ENCODE data around the gene GTSF1L. TPM values are rescaled to one million over a fixed set of nuclear protein-coding genes. Genes with fewer than 3 reads are reported as not detected.
"Not testable (repeated sequence)": the region's sequence is repeated elsewhere in the genome, so short reads cannot be mapped to it uniquely, and the experiment has no call there.

Gene GTSF1L
- total RNA-seq, 4 donors from 2014 or later: not detected

- Histone ChIP-seq H3K4me3 (replicated peaks in 1 of 3) (no peak overlapping the region), H3K9me3 (no peaks in the 10 kb centered on the region), H3K27ac (no peak overlapping the region), H3K4me1 (no peaks in the 10 kb centered on the region), H3K27me3 (no peaks in the 10 kb centered on the region), H3K36me3 (no peaks in the 10 kb centered on the region)
- no peak for TF ChIP-seq CTCF (IDR thresholded peaks at IDR 0.05)
- no peak for TF ChIP-seq POLR2A (IDR thresholded peaks at IDR 0.05)
- 41 to 45% methylated on average over 2 to 9 of the region's 9 CpGs for WGBS, 2 donors
- intact Hi-C loops (cut with DNase I): no loop called here
- no peak for DNase-seq
Measured at GRCh38 chr20:43766917-43767316, 40.1 kb upstream of the GTSF1L start.

- no peak for DNase-seq
- no peak overlapping the region for H3K4me3 ChIP-seq (replicated peaks in 1 of 3)
- no peaks in the 10 kb centered on the region for H3K4me1 ChIP-seq
- no peaks in the 10 kb centered on the region for H3K27me3 ChIP-seq
- TF ChIP-seq CTCF (IDR thresholded peaks at IDR 0.05) (no peak), POLR2A (IDR thresholded peaks at IDR 0.05) (no peak)
- 48 to 54% methylated on average over 6 of the region's 6 CpGs for WGBS, 2 donors
- H3K36me3 ChIP-seq: no peaks in the 10 kb centered on the region
- H3K9me3 ChIP-seq: no peaks in the 10 kb centered on the region
- H3K27ac ChIP-seq: no peak overlapping the region
- intact Hi-C loops (cut with DNase I): no loop called here
Measured at GRCh38 chr20:43766385-43766784, 39.6 kb upstream of the GTSF1L start.

- WGBS, 2 donors: 49 to 60% methylated on average over 7 of the region's 7 CpGs
- no peaks in the 10 kb centered on the region for H3K4me1 ChIP-seq
Measured at GRCh38 chr20:43765916-43766315, 39.1 kb upstream of the GTSF1L start.

GRCh38 chr20:43762911-43763310, 36.1 kb upstream of the GTSF1L start:
- intact Hi-C loops (cut with DNase I): no loop called here
- TF ChIP-seq CTCF (IDR thresholded peaks at IDR 0.05) (no peak), POLR2A (IDR thresholded peaks at IDR 0.05) (no peak)
- H3K4me3 ChIP-seq (replicated peaks in 1 of 3): no peak overlapping the region
- H3K4me1 ChIP-seq: no peaks in the 10 kb centered on the region
- H3K27ac ChIP-seq: no peak overlapping the region
- H3K36me3 ChIP-seq: no peaks in the 10 kb centered on the region
- no peaks in the 10 kb centered on the region for H3K27me3 ChIP-seq
- H3K9me3 ChIP-seq: no peaks in the 10 kb centered on the region
- 86 to 88% methylated on average over 7 of the region's 7 CpGs for WGBS, 2 donors
- no peak for DNase-seq

More at GRCh38 chr20:43765916-43766315, 39.1 kb upstream of the GTSF1L start:
- Histone ChIP-seq H3K27ac (no peak overlapping the region), H3K36me3 (no peaks in the 10 kb centered on the region), H3K27me3 (no peaks in the 10 kb centered on the region), H3K4me3 (replicated peaks in 1 of 3) (no peak overlapping the region), H3K9me3 (no peaks in the 10 kb centered on the region)
- no peak for TF ChIP-seq POLR2A (IDR thresholded peaks at IDR 0.05)
- no peak for DNase-seq
- intact Hi-C loops (cut with DNase I): no loop called here

GRCh38 chr20:43761386-43762340, 34.9 kb upstream of the GTSF1L start:
- no peak for DNase-seq
- WGBS, 2 donors: 71 to 78% methylated on average over 15 of the region's 15 CpGs
- Histone ChIP-seq H3K36me3 (no peaks in the 10 kb centered on the region), H3K9me3 (no peaks in the 10 kb centered on the region), H3K27me3 (no peaks in the 10 kb centered on the region), H3K27ac (no peak overlapping the region), H3K4me3 (replicated peaks in 1 of 3) (no peak overlapping the region), H3K4me1 (no peaks in the 10 kb centered on the region)
- intact Hi-C loops (cut with DNase I): no loop called here
- no peak for TF ChIP-seq CTCF (IDR thresholded peaks at IDR 0.05)
- no peak for TF ChIP-seq POLR2A (IDR thresholded peaks at IDR 0.05)

- H3K9me3 ChIP-seq; H3K36me3 ChIP-seq; H3K4me3 ChIP-seq (replicated peaks in 1 of 3); H3K27me3 ChIP-seq; DNase-seq; H3K4me1 ChIP-seq; intact Hi-C loops (cut with DNase I); H3K27ac ChIP-seq: not testable (repeated sequence)
- 89 to 94% methylated on average over 6 of the region's 6 CpGs for WGBS, 2 donors
Measured at GRCh38 chr20:43757888-43758287, 31.1 kb upstream of the GTSF1L start.

Measured in thyroid gland (tissue), 4 donors.